LNCaP clone FGC (cell line): ENCODE data around the gene CSF3R.
"Not testable (repeated sequence)": the region's sequence is repeated elsewhere in the genome, so short reads cannot be mapped to it uniquely, and the experiment has no call there.

Source experiments
- DNase-seq: peaks from one replicate; pipeline ENCODE4 v3.0.0-alpha.2; 2011; ENCODE audit warnings: low read depth
- H3K4me3 ChIP-seq: 2 replicates; pipeline ENCODE4 v1.5.1; 2011; ENCODE audit warnings: mild to moderate bottlenecking, low read depth, low read length, control low read depth
- TF ChIP-seq, protein P1 (sequence below): IDR thresholded peaks from 2 replicates; pipeline ENCODE4 v1.5.1; 2012; ENCODE audit warnings: mild to moderate bottlenecking; ENCODE audit not compliant: control insufficient read depth, insufficient read depth; ENCODE audit errors: extremely low read depth

The CSF3R gene

DNA sequence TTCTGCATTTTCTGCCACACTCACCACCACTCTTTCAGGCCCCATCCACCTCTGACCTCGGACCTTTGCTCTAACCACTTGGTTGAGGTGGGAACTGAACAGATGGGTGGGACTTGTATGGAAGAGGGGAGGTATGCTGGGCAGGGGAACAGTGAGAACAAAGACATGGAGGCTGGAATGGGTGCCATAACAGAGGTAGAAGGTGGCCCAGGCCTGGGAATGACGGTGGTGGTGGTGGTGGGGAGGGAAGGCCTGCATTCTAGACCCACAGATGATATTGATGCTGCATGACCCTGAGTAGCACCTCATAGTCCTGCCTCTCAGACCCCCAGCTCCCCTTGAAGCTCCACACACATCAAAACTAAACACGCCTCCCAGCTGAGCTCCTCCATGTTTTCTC lies 5.2 kb upstream of the CSF3R start:
- no peak overlapping the region for H3K4me3 ChIP-seq
- no peak for DNase-seq
- TF ChIP-seq, protein P1, sequence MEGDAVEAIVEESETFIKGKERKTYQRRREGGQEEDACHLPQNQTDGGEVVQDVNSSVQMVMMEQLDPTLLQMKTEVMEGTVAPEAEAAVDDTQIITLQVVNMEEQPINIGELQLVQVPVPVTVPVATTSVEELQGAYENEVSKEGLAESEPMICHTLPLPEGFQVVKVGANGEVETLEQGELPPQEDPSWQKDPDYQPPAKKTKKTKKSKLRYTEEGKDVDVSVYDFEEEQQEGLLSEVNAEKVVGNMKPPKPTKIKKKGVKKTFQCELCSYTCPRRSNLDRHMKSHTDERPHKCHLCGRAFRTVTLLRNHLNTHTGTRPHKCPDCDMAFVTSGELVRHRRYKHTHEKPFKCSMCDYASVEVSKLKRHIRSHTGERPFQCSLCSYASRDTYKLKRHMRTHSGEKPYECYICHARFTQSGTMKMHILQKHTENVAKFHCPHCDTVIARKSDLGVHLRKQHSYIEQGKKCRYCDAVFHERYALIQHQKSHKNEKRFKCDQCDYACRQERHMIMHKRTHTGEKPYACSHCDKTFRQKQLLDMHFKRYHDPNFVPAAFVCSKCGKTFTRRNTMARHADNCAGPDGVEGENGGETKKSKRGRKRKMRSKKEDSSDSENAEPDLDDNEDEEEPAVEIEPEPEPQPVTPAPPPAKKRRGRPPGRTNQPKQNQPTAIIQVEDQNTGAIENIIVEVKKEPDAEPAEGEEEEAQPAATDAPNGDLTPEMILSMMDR = no peak

DNA sequence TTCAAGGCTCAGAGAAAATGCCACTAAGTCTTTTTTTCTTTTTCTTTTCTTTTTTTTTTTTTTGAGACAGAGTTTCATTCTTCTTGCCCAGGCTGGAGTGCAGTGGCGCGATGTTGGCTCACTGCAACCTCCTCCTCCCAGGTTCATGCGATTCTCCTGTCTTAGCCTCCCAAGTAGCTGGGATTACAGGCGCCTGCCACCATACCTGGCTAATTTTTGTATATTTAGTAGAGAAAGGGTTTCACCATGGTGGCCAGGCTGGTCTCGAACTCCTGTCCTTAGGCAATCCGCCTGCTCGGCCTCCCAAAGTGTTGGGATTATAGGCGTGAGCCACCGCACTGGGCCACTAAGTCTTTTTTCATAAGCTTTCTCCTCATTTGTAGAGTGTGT lies 4.6 kb upstream of the CSF3R start:
- H3K4me3 ChIP-seq, DNase-seq: not testable (repeated sequence)

DNA sequence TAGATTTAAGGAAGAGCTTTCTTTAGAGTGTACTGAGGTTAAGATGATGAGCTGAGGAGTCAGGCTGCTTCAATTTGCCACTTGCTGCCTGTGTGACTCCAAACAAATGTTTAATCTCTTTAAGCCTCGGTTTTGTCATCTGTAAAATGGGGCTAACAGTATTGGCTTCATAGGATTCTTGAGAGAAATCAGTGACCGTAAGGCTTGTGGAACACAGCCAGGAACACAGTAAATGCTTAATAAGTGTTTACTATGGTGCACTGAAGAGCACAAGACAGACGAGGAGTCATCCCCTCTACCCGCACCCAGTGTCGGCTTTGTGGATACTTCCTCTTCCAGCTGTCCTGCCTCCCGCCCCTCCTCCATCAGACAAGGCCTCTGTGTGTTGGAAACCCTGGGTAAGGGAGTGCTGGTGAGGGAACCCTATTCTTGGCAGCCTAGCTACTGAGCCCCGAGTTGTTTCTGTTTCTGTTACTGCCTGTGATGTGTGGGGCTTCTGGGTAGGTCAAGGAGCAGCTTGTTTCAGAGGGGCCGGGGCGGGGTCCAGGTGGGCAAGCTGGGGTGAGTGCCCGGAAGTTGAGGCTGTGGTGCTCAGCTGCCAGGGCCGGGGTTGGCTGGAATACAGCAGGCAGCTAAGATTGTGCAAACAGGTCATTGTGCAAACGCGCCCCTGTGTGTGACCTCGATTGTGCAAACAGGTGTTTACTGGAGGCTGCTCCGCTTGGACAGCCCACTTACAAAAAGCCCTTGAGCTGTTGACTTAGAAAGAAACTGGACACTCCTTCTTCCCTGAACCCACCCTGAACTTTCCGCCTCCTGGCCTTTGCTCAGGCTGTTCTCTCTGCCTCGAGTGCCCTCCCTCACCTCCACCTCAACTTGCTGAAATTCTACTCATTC lies 4.0 kb upstream of the CSF3R start:
- TF ChIP-seq, protein P1 = no peak
- H3K4me3 ChIP-seq = no peak overlapping the region
- DNase-seq = peak; percentile 30

DNA sequence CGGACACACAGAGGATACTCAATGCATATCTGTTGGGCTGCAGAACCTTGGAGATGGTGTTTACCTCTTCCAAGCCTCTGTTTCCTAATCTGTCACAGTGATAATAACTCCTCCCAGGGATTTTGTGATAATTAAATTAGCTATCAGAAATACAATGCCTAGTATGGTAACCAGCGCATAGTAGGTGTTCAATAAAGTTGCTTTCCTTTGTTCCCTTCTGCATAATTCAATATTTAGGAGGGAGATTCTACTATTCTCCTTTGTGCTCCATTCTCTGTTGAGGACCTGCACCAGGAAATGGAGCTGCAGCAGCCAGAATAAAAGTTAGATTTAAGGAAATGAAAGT lies 3.4 kb upstream of the CSF3R start:
- DNase-seq = no peak
- TF ChIP-seq, protein P1 = no peak
- H3K4me3 ChIP-seq = no peak overlapping the region

DNA sequence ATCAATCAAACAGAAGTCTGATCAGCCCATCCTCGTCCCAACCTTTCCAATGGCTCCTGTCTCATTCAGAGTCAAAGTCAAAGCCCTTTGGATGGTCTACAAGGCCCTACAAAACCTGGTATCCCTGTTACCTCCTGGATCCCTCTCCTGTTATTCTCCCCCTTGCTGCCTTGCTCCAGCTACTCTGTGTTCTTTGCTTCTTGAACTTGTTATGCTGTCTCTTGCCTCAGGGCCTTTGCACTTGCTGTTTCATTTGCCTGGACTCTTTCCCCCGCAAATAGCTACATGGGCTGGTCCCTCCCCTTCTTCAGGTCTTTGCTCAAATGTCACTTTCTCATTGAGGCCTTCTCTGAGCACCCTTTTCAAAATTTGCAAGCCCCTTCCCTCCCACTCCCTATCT lies 1.4 kb upstream of the CSF3R start:
- no peak overlapping the region for H3K4me3 ChIP-seq
- TF ChIP-seq, protein P1 = no peak
- DNase-seq = no peak

DNA sequence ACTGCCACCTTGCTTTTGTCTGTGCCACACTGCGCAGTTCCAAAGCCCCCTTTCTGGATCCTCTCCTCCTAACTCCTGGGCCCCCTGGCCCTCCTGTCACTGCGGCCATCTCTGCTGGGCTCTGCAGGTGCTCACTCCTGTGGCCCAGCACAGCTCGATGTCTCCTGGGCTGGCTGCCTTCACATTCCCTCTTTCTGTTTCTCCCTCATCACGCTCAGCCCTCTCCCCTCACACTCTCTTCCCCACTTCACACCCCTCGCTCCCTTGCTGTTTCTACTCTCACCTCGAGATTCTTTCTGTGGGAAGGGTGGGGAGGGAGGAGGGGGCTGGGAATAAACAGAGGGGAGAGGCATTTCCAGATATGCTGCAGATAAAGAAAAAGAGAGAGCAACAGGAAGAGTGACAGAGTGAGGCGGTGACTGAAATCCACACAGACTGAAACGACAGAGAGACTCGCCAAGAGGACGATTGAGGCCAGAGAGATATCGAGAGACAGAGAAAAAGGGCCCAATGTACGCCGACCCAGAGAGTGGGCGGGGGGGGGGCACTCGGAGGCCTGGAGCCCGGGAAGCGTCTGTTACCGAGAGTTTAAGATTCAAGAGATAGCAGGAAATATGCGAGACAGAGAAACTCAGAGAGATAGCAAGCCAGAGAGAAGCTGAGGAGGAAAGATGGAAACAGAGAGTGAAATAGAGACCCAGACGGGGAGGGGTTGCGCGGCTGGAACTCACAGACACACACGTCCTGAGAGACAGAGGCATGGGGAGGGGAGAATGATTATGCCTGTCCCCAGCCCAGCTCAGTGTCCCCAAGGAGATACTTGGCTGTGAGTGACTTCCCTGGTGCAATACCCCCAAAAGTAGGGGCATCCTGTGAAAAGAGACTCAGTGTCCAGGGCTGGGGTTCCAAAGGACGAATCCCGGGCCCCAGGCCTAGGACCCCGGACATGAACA lies 666 bp downstream of the CSF3R start:
- no peak for DNase-seq
- no peak overlapping the region for H3K4me3 ChIP-seq
- TF ChIP-seq, protein P1 = no peak

DNA sequence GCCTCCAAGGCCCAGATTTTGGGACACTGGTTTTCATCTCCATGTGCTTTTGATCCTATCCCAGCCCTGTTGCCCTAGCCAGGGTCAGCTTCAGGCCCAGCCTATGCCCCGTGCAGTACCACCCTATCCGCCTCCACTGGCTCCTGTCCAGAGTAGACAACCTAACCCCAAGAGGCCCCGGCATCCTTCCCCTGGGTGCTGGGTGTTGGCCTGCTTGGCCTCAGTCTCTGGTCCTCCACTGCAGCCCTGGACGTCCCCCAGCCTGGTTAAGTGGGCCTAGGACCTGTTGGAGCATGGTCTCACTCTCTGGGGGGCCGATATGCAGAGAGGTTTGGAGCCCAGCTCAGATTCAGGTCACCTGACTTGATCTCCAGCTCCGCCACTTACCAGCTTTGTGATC lies 1.6 kb downstream of the CSF3R start:
- no peak overlapping the region for H3K4me3 ChIP-seq
- DNase-seq = no peak
- TF ChIP-seq, protein P1 = no peak
